PC-3 (cell line): Measurements from ENCODE around the gene MTMR11.

ENCODE experiments used
- EZH2 ChIP-seq: fragments of 300-600 bp; sonication (generic); IDR thresholded peaks from one replicate; pipeline ENCODE4 v1.6.1; 2017; ENCODE audit warnings: antibody characterized with exemption, mild to moderate bottlenecking, low read length; ENCODE audit not compliant: unreplicated experiment
- EZH2phosphoT487 ChIP-seq: fragments of 300-600 bp; sonication (generic); IDR thresholded peaks from 2 replicates; pipeline ENCODE4 v1.6.1; 2018; ENCODE audit warnings: mild to moderate bottlenecking, antibody characterized with exemption, low read length, borderline replicate concordance
- TF ChIP-seq, protein P1 (sequence below): fragments of 300-600 bp; sonication (generic); conservative IDR thresholded peaks from 2 replicates; pipeline ENCODE4 v1.5.1; 2017; ENCODE audit warnings: antibody characterized with exemption, low read depth, mild to moderate bottlenecking, low read length

- TF ChIP-seq, protein P1, sequence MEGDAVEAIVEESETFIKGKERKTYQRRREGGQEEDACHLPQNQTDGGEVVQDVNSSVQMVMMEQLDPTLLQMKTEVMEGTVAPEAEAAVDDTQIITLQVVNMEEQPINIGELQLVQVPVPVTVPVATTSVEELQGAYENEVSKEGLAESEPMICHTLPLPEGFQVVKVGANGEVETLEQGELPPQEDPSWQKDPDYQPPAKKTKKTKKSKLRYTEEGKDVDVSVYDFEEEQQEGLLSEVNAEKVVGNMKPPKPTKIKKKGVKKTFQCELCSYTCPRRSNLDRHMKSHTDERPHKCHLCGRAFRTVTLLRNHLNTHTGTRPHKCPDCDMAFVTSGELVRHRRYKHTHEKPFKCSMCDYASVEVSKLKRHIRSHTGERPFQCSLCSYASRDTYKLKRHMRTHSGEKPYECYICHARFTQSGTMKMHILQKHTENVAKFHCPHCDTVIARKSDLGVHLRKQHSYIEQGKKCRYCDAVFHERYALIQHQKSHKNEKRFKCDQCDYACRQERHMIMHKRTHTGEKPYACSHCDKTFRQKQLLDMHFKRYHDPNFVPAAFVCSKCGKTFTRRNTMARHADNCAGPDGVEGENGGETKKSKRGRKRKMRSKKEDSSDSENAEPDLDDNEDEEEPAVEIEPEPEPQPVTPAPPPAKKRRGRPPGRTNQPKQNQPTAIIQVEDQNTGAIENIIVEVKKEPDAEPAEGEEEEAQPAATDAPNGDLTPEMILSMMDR = no peak
- TF ChIP-seq EZH2 (no peak), EZH2phosphoT487 (no peak)
Measured at GRCh38 chr1:149906570-149907075, 30.1 kb downstream of the MTMR11 start.
